H9 (cell line): ENCODE results near the gene TEX28. TPM values are rescaled to one million over a fixed set of nuclear protein-coding genes. Genes with fewer than 3 reads are reported as not detected.

Source experiments
- DNase-seq: peaks from one replicate; pipeline ENCODE4 v3.0.0-alpha.2; 2017
- H2AFZ ChIP-seq: one replicate; pipeline ENCODE4 v1.6.1; 2013; ENCODE audit warnings: mild to moderate bottlenecking, low read length, control low read depth, moderate library complexity
- H2AK5ac ChIP-seq: 2 replicates; pipeline ENCODE4 v1.6.1; 2013; ENCODE audit warnings: low read length, control low read depth, mixed read lengths; ENCODE audit not compliant: insufficient read length
- H2BK120ac ChIP-seq: one replicate; pipeline ENCODE4 v1.6.1; 2013; ENCODE audit warnings: low read depth, mild to moderate bottlenecking, low read length, control low read depth, inconsistent platforms; ENCODE audit not compliant: poor library complexity, severe bottlenecking
- H2BK12ac ChIP-seq: 2 replicates; pipeline ENCODE4 v1.6.1; 2013; ENCODE audit warnings: low read length, control low read depth, mixed read lengths, low read depth; ENCODE audit not compliant: insufficient read length
- H2BK15ac ChIP-seq: 2 replicates; pipeline ENCODE4 v1.6.1; 2013; ENCODE audit warnings: low read depth, low read length, control low read depth
- H2BK20ac ChIP-seq: one replicate; pipeline ENCODE4 v1.6.1; 2013; ENCODE audit warnings: low read depth, mild to moderate bottlenecking, low read length, control low read depth, inconsistent platforms; ENCODE audit not compliant: poor library complexity, severe bottlenecking
- H2BK5ac ChIP-seq: 2 replicates; pipeline ENCODE4 v1.6.1; 2013; ENCODE audit warnings: low read length, control low read depth, mixed read lengths; ENCODE audit not compliant: insufficient read length
- H3K14ac ChIP-seq: 2 replicates; pipeline ENCODE4 v1.6.1; 2013; ENCODE audit warnings: low read length, control low read depth; ENCODE audit not compliant: insufficient read depth
- H3K18ac ChIP-seq: 2 replicates; pipeline ENCODE4 v1.6.1; 2013; ENCODE audit warnings: low read depth, mild to moderate bottlenecking, mixed read lengths, low read length, control low read depth; ENCODE audit not compliant: insufficient read length
- H3K23ac ChIP-seq: 2 replicates; pipeline ENCODE4 v1.6.1; 2013; ENCODE audit warnings: low read length, control low read depth, mixed read lengths, low read depth; ENCODE audit not compliant: insufficient read length
- H3K23me2 ChIP-seq: 2 replicates; pipeline ENCODE4 v1.6.1; 2013; ENCODE audit warnings: low read depth, mild to moderate bottlenecking, mixed read lengths, low read length, control low read depth; ENCODE audit not compliant: insufficient read length, poor library complexity, severe bottlenecking
- H3K27ac ChIP-seq: 2 replicates; pipeline ENCODE4 v1.5.1; 2013; ENCODE audit warnings: low read length, control low read depth, mixed read lengths, low read depth; ENCODE audit not compliant: insufficient read length
- H3K27me3 ChIP-seq: 2 replicates; pipeline ENCODE4 v1.6.1; 2013; ENCODE audit warnings: low read length, control low read depth, inconsistent platforms; ENCODE audit not compliant: insufficient read depth
- H3K4ac ChIP-seq: 2 replicates; pipeline ENCODE4 v1.6.1; 2013; ENCODE audit warnings: low read depth, mild to moderate bottlenecking, control low read depth, inconsistent platforms, low read length, moderate library complexity
- H3K4me1 ChIP-seq: 2 replicates; pipeline ENCODE4 v1.6.1; 2013; ENCODE audit warnings: low read length, control low read depth, inconsistent platforms; ENCODE audit not compliant: insufficient read depth
- H3K4me2 ChIP-seq: 2 replicates; pipeline ENCODE4 v1.6.1; 2013; ENCODE audit warnings: low read length, control low read depth, mixed read lengths; ENCODE audit not compliant: insufficient read length, insufficient read depth
- H3K56ac ChIP-seq: 2 replicates; pipeline ENCODE4 v1.6.1; 2013; ENCODE audit warnings: low read depth, mild to moderate bottlenecking, mixed read lengths, low read length, control low read depth; ENCODE audit not compliant: insufficient read length
- H3K79me1 ChIP-seq: 2 replicates; pipeline ENCODE4 v1.6.1; 2013; ENCODE audit warnings: low read depth, mild to moderate bottlenecking, moderate library complexity, low read length, control low read depth, inconsistent platforms; ENCODE audit not compliant: insufficient read depth, poor library complexity, severe bottlenecking
- H3K79me2 ChIP-seq: 2 replicates; pipeline ENCODE4 v1.6.1; 2013; ENCODE audit warnings: low read length, control low read depth, inconsistent platforms; ENCODE audit not compliant: insufficient read depth
- H3K9ac ChIP-seq: 2 replicates; pipeline ENCODE4 v1.6.1; 2013; ENCODE audit warnings: low read length, control low read depth, mixed read lengths; ENCODE audit not compliant: insufficient read length; ENCODE audit errors: extremely low read depth
- H3K9me3 ChIP-seq: one replicate; pipeline ENCODE4 v1.6.1; 2013; ENCODE audit warnings: low read depth, low read length, inconsistent platforms; ENCODE audit not compliant: control insufficient read depth
- H3T11ph ChIP-seq: one replicate; pipeline ENCODE4 v1.6.1; 2013; ENCODE audit warnings: mild to moderate bottlenecking, low read length, control low read depth, inconsistent platforms
- H4K20me1 ChIP-seq: one replicate; pipeline ENCODE4 v1.6.1; 2013; ENCODE audit not compliant: control insufficient read depth, insufficient read length, insufficient read depth
- H4K5ac ChIP-seq: 2 replicates; pipeline ENCODE4 v1.6.1; 2013; ENCODE audit warnings: low read depth, mild to moderate bottlenecking, mixed read lengths, low read length, control low read depth; ENCODE audit not compliant: insufficient read length
- H4K8ac ChIP-seq: replicated peaks from 2 replicates; pipeline ENCODE4 v1.6.1; 2013; ENCODE audit warnings: low read length, control low read depth, mixed read lengths, low read depth; ENCODE audit not compliant: insufficient read length
- H4K91ac ChIP-seq: 2 replicates; pipeline ENCODE4 v1.6.1; 2013; ENCODE audit warnings: low read depth, mild to moderate bottlenecking, moderate library complexity, mixed read lengths, low read length, control low read depth; ENCODE audit not compliant: insufficient read length
- H3K27ac Mint-ChIP-seq, 3 experiments: 2 replicates in 2 of 3; 3 replicates in 1 of 3; pipeline ENCODE4 v1.8.0; 2020 to 2021; ENCODE audit warnings: mixed read lengths in 3 of 3, mild to moderate bottlenecking in 1 of 3, moderate library complexity in 1 of 3
- H3K27me3 Mint-ChIP-seq: 2 replicates; pipeline ENCODE4 v1.8.0; 2021; ENCODE audit warnings: low read depth, mild to moderate bottlenecking, moderate library complexity, mixed read lengths
- H3K36me3 Mint-ChIP-seq, 3 experiments: 2 replicates in 2 of 3; 3 replicates in 1 of 3; pipeline ENCODE4 v1.8.0; 2020 to 2021; ENCODE audit warnings: low read depth in 3 of 3, mixed read lengths in 3 of 3; ENCODE audit not compliant: insufficient read depth in 1 of 3
- H3K4me1 Mint-ChIP-seq, 2 experiments: 2 replicates each; pipeline ENCODE4 v1.8.0; 2020; ENCODE audit warnings: mixed read lengths in 2 of 2
- H3K4me3 Mint-ChIP-seq, 2 experiments: 2 replicates in 1 of 2; 3 replicates in 1 of 2; pipeline ENCODE4 v1.8.0; 2020 to 2021; ENCODE audit warnings: mild to moderate bottlenecking in 2 of 2, mixed read lengths in 2 of 2, moderate library complexity in 1 of 2
- H3K9me3 Mint-ChIP-seq, 2 experiments: 2 replicates in 1 of 2; 3 replicates in 1 of 2; pipeline ENCODE4 v1.8.0; 2020; ENCODE audit warnings: mild to moderate bottlenecking in 2 of 2, mixed read lengths in 2 of 2, moderate library complexity in 1 of 2
- CTCF ChIP-seq: fragments of 200-600 bp; sonication (generic); conservative IDR thresholded peaks from 3 replicates; pipeline ENCODE4 v1.8.0; 2021; ENCODE audit warnings: antibody characterized with exemption, mild to moderate bottlenecking
- WGBS: extraction: QIAGEN DNeasy Blood & Tissue Kit; methylation state at CpG from one replicate; pipeline ENCODE4 v1.1.7; 2013; ENCODE audit warnings: missing lambda C conversion rate, low lambda C conversion rate, mixed read lengths; ENCODE audit not compliant: insufficient read length; ENCODE audit errors: extremely low coverage; 5-methylcytosine and 5-hydroxymethylcytosine counted together
- total RNA-seq: library from RNA; stranded (reverse); gene quantifications from 2 replicates; pipeline ENCODE4 v1.2.1, GENCODE V29; 2021

Gene TEX28
- total RNA-seq, 1 experiment from 2014 or later: not detected

GRCh38 chrX:154323537-154323936 lies 28.6 kb upstream of the TEX28 start:
- H2BK20ac ChIP-seq: no peak overlapping the region
- no peak overlapping the region for H4K8ac ChIP-seq
- H3K27me3 ChIP-seq: no peaks in the 10 kb centered on the region
- no peaks in the 10 kb centered on the region for H3K79me2 ChIP-seq
- no peak overlapping the region for H3K9ac ChIP-seq
- H3K4me2 ChIP-seq: no peak overlapping the region
- H3T11ph ChIP-seq: no peak overlapping the region
- H3K27ac ChIP-seq: no peak overlapping the region
- DNase-seq: no peak
- no peaks in the 10 kb centered on the region for H3K79me1 ChIP-seq
- Mint-ChIP-seq H3K36me3 (peaks cover 0 to 1% (median under 1%) of the 10 kb centered on the region in 3 experiments; a peak in 2 of 7 replicates), H3K4me3 (no peak overlapping the region), H3K9me3 (peaks cover 84 to 90% of the 10 kb centered on the region in 2 experiments), H3K27ac (no peak overlapping the region; a peak in 1 of 7 replicates), H3K4me1 (peaks cover 0 to 4% of the 10 kb centered on the region in 2 experiments; a peak in 2 of 4 replicates), H3K27me3 (peaks cover 45% of the 10 kb centered on the region)
- no peak overlapping the region for H3K56ac ChIP-seq
- H2BK12ac ChIP-seq: no peak overlapping the region
- no peaks in the 10 kb centered on the region for H4K20me1 ChIP-seq
- H3K23ac ChIP-seq: no peak overlapping the region
- H2BK5ac ChIP-seq: no peak overlapping the region
- peaks cover 35% of the 10 kb centered on the region for H3K9me3 ChIP-seq
- H4K5ac ChIP-seq: no peak overlapping the region
- no peak overlapping the region for H2AK5ac ChIP-seq
- no peak overlapping the region for H4K91ac ChIP-seq
- no peak overlapping the region for H2BK15ac ChIP-seq
- WGBS: no CpG with 5 or more reads among the region's 7 CpGs
- no peak overlapping the region for H3K18ac ChIP-seq
- no peak overlapping the region for H3K4ac ChIP-seq
- no peak overlapping the region for H2BK120ac ChIP-seq
- H3K4me1 ChIP-seq: no peaks in the 10 kb centered on the region
- no peak for TF ChIP-seq CTCF
- H3K14ac ChIP-seq: no peak overlapping the region
- no peaks in the 10 kb centered on the region for H3K23me2 ChIP-seq
- H2AFZ ChIP-seq: no peak overlapping the region
